Nucleus accumbens (tissue), 56 donors: Measurements from ENCODE around the gene GRN.
A peak's percentile ranks its signal among the peaks of the same experiment; 100 is the strongest.
"Not testable (repeated sequence)": the region's sequence is repeated elsewhere in the genome, so short reads cannot be mapped to it uniquely, and the experiment has no call there.

ENCODE experiments used
- DNase-seq, 56 donors: peaks; one replicate each; lab custom pipeline; 2025; lab: John Stamatoyannopoulos, UW

Gene GRN

DNA sequence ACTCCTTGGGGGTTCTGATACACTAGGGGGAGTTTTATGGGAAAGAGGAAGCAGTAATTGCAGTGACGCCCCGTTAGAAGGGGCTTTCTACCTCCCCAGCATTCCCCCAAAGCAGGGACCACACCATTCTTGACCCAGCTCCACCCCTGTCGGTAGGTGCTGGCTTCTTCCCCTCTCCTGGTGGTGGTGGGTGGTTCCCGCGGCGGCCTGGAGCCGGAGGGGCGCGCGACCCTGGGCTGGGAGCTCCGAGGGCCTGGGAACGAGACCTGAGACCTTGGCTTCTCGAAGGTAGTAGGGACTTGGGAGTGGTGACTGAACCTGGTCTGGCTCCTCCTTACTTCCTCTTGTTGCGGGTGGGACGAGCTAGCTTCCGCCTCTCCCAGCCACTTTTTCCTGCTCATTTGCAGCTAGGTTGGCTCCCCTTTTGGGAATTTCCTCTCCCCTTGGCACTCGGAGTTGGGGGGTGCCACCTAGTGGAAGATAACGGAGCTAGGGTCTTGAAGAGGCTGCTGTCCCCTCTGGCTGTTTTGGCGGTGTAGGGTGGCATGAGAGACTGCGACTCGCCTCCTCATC lies 438 bp downstream of the GRN start:
- peak in 49 of 56 donors; percentile 28 to 86 (median 58) for DNase-seq

DNA sequence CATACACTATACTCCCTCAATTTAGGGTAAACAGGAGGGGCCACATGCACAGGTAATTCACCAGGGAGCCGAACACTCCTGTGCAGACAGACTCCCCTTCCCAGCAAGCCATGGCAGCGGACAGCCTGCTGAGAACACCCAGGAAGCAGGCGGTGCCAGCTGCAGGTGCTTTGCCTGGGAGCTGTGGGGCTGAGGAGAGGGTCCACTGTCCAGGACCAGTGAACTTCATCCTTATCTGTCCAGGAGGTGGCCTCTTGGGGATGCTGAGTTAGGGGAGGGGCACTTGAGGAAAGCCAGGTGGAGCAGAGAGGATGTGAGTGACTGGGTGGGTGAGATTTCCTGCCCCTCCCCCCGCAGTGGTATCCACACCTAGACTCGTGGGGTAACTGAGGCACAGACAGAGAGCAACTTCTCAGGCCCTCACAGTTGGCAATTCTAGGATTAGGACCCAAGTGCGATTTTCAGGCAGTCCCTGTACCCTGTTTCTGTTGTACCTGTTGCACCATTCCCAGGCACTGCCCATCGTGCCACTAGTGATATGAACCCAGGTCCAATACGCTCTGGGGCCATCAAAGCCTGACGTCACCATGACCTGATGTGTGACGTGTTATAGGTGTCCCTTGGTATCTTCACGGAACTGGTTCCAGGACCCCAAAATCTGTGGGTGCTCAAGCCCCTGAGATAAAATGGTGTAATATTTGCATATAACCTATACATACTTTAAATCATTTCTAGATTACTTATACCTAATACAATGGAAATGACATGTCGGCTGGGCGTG lies 1.2 kb downstream of the GRN start:
- DNase-seq = no peak

DNA sequence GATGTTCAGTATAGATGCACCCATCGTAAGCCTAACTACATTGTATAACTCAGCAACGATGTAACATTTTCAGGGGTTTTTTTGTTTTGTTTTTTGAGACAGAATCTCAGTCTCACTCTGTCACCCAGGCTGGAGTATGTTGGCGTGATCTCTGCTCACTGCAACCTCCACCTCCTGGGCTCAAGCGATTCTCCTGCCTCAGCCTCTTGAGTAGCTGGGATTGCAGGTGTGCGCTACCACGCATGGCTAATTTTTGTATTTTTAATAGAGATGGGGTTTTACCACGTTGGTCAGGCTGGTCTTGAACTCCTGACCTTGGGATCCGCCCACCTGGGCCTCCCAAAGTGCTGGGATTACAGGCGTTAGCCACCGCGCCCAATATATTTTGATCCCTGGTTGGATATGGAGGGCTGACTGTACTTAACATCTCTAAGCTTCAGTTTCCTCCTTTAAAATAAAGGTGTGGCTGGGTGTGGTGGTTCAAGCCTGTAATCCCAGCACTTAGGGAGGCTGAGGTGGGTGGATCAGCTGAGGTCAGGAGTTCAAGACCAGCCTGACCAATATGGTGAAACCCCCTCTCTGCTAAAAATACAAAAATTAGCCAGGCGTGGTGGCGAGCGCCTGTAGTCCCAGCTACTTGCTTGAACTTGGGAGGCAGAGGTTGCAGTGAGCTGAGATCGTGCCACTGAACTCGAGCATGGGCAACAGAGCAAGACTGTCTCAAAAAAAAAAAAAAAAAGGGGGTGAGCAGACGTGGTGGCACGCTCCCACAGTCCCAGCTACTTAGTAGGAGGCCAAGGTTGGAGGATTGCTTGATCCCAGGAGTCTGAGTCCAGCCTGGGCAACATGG lies 2.3 kb downstream of the GRN start:
- DNase-seq = not testable (repeated sequence)

DNA sequence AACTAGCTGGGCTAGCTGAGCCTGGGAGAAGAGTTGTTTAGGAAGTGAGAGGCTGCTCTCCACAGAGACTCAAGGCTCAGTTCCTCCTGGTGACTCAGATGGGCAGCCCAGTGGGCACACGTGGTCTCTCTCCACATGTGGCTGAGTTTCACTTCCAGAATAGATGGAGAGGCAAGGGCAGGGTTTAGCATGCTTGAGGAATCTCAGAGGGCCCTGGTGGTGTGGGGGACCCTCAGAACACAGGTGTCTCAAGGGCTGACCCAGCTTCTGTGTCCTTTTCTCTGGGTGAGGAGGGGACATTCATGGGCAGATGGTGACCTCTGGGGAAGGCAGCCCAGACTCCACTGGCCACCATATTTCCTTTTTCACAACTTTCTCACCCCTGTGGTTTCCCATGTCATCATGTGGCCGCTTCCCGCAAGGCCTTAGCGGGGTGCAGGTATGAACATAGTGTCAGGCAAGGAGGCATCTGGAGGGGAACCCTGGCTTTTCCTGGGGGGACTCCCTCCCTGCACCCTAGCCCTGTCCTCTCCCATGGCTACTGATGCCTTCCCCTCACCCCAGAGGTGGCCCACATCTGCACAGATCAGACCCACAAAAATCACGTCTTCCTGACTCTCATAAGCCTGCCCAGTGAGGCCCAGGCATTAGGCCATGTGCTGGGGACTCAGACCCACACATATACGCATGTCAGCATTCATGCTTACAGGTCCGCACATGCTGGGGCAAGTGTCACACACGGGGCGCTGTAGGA lies 3.3 kb downstream of the GRN start:
- DNase-seq = peak in 16 of 56 donors; percentile 8 to 56 (median 20)

DNA sequence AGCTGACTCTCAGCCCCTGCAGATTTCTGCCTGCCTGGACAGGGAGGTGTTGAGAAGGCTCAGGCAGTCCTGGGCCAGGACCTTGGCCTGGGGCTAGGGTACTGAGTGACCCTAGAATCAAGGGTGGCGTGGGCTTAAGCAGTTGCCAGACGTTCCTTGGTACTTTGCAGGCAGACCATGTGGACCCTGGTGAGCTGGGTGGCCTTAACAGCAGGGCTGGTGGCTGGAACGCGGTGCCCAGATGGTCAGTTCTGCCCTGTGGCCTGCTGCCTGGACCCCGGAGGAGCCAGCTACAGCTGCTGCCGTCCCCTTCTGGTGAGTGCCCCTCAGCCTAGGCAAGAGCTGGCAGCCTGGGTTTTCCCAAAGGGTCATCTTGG lies 3.9 kb downstream of the GRN start:
- DNase-seq = no peak

DNA sequence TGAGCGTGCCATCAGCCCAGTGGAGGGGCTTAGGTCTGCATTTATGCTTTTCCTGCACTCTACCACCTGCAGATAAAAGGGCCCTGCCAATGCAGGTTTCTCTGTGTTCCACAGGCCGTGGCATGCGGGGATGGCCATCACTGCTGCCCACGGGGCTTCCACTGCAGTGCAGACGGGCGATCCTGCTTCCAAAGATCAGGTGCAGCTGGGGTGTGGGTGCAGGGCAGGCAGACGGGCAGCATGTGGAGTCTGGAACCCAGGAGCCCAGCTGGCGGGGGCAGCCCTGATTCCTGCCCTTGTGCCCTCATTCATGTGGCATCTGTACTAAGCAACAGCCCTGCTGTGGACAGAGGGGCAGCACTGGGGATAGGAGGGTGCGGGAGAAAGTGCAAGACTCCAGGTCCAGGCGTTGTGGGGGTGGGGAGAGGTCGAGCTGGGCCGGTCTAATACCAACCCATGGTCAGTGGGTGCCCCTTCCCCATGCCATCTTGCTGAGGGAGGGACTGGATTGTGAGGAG lies 4.5 kb downstream of the GRN start:
- DNase-seq = no peak

DNA sequence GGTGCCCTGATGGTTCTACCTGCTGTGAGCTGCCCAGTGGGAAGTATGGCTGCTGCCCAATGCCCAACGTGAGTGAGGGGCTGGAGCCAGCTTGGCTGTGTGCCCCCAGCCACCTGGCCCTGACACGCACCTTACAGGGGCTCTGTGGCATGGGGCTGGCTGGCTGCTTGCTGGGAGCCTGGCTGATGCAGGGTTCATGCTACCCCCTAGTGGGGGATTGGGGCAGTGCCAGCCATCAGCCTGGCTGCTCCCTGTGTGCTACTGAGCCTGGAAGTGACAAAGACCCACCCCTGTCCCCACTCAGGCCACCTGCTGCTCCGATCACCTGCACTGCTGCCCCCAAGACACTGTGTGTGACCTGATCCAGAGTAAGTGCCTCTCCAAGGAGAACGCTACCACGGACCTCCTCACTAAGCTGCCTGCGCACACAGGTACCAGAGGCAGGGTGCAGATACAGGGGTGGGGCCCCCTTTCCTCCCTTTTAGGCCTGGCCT lies 5.7 kb downstream of the GRN start:
- peak in 42 of 56 donors; percentile 5 to 81 (median 37) for DNase-seq

DNA sequence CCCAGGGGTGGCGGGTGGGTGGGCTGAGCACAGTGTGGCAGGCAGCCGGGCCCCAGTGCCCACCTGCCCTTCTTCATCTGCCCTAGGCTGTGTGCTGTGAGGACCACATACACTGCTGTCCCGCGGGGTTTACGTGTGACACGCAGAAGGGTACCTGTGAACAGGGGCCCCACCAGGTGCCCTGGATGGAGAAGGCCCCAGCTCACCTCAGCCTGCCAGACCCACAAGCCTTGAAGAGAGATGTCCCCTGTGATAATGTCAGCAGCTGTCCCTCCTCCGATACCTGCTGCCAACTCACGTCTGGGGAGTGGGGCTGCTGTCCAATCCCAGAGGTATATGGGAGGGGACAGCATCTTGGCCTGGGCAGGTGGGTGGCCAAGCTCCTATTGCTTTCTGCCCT lies 6.4 kb downstream of the GRN start:
- DNase-seq = no peak

DNA sequence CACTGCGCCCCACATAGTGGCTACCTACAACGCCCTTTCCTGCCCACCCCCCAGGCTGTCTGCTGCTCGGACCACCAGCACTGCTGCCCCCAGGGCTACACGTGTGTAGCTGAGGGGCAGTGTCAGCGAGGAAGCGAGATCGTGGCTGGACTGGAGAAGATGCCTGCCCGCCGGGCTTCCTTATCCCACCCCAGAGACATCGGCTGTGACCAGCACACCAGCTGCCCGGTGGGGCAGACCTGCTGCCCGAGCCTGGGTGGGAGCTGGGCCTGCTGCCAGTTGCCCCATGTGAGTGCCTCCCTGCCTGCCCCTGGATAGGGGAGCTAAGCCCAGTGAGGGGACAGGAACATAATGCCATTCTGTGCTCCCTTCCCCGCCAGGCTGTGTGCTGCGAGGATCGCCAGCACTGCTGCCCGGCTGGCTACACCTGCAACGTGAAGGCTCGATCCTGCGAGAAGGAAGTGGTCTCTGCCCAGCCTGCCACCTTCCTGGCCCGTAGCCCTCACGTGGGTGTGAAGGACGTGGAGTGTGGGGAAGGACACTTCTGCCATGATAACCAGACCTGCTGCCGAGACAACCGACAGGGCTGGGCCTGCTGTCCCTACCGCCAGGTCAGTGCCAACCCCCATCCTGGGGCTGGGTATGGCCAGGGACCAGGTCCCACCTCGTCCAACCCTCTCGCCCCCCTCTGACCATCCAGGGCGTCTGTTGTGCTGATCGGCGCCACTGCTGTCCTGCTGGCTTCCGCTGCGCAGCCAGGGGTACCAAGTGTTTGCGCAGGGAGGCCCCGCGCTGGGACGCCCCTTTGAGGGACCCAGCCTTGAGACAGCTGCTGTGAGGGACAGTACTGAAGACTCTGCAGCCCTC lies 7.1 kb downstream of the GRN start:
- DNase-seq = no peak

DNA sequence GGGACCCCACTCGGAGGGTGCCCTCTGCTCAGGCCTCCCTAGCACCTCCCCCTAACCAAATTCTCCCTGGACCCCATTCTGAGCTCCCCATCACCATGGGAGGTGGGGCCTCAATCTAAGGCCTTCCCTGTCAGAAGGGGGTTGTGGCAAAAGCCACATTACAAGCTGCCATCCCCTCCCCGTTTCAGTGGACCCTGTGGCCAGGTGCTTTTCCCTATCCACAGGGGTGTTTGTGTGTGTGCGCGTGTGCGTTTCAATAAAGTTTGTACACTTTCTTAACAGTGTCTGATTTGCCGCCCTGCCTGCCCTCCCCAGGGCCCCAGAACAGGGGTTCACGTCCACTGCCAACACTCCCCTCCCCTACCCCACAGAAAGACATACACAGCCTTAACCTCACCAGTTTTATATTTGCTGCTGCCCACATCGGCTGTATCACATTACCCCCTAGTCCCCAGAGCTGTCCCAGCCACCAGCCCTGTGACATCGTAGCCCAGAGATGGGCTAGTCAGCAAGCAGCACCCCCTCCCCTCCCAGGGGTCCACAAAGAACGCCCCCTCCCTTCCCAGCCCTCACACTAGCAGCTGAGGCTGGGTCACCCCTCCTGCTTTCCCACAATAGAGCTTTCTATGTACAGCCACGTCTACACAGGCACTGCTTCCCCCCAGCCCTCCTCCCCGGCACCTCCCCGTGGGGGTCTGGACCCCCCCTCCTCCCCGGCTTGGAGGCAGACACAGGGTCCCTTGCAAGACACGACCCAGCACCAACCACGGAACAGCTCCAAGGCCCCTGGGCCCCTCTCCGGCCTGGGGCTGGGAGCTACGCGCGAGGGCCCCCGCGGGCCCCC lies 7.9 kb downstream of the GRN start:
- no peak for DNase-seq

DNA sequence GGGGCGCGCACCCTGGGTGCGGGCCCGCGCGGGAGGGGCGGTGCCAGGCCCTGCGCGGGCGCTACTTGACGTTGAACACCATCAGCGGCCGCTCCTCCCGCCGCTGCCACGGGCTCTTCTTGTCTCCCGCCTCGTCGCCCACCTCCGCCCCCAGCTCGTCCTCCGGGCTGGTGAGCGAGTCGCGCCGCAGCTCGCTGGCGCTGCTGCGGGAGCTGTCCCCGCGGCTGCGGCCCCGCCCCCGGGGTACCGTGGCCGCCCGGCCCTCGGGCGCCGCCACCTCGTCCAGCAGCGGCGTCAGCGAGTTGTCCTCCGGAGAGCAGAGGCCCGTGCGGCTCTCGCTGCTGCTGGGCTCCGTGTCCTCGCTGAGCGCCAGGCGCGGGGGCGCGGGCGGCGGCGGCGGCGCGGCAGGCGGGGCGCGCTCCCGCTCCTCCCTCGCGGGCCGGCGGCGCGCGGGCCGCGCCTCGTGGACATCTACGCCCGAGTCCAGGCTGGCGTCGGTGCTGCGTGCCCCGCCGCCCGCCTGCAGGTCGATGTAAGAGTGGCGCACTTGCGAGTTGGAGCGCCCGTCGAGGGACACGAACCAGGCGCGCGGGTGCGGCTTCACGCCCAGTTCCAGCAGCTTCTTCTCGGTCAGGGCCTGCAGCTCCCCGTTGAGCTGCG lies 8.7 kb downstream of the GRN start:
- peak in 1 of 56 donors; percentile 30 for DNase-seq

DNA sequence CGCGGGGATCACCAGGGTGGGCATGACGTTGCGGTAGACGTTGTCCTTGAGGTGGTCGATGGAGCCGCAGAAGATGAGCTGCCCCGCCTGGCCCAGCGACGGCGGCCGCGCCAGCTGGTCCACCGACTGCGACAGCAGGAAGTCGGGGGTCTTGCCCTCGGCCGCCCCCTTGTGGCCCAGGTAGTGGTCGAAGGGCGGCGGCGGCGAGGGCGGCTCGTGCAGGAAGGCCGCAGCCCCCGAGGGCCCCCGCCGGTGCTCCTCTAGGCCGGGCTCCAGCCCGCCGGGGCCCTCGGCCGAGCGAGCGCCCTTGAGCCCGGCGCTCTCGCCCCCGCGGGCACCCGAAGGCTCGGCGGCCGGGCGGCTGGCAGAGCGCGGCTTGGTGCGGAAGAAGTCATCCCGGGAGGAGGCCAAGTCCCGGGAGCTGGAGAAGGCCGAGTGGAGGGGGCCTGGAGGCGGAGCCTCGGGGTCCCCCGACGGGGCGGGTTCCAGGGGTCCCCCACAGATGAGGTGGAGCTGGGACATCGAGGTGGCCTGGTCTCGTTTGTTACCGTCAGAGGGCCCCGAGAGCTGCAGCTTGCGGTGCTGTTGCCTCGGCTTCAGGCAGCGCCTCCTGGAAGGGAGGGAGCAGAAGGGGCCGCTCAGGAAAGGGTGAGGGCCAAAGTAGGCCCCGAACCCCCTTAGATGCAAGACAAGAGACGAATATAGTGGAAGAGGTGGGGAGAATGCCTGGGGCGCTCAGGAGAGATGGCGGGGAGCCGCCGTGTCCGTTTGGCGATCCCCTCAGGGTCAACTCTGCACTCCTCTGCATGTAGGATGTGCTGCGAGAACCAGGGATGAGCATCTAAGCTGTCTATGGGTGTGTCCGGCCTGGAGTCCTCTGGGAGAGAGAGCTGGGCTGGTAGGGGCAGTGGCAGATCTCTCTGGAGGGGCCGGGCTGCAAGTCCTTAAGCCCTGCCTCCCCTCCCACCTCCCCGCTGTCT lies 9.8 kb downstream of the GRN start:
- DNase-seq = no peak

DNA sequence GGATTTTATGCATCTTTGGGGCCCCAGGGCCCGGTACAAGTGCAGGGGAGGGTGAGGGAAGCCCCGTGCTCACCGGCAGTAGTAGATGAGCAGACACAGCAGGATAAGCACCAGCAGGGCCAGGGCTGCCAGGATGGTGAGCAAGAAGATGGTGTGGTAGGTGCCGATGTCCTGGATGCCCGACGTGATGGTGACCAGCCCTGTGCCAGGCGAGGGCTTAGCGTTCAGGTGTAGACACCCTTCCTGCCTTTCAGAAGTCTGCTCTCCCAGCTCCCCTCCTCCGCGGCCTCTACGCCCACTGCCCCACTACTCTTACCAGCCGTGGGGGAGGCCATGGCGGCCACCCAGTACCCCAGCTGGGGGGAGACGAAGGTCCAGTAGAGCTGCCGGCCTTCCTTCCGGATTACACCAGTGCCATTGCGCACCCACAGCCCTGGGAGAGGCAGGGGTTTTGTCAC lies 10.6 kb downstream of the GRN start:
- no peak for DNase-seq

DNA sequence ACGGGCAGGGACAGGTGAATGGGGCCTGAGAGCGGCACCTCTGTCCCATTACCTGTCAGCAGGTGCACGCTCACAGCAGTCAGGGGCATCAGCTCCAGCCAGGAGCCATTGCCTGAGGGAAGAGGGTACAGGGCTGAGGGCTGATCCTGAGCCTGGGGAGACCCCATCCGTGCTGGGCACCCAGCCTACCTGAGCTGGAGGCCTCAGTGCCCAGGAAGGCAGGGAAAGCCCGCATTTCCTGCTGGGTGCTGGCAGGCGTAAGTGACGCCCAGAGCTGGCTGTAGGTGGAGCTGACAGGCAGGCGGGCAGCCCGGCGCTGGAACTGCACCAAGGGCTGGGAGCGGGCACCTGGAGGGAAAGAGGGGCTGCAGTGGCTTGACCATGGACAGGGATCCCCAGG lies 11.1 kb downstream of the GRN start:
- no peak for DNase-seq

DNA sequence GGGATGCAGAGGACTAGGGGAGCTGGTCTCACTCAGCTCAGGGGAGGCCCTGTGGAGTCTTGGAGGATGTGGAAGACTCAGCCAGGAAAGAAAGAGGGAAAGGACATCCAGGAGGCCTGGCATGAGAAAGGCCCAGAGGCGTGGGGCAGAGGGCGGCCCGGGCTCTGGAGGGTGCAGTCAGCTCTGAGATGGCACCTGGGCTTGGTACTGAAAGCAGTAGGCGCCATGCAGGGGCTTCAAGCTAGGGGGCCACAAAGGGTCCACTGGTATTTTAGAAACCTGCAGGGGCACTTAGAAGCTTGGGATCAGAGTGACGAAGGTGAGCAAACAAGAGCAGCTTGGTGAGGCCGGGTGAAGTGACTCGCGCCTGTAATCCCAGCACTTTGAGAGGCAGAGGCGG lies 13.0 kb downstream of the GRN start:
- DNase-seq = no peak

DNA sequence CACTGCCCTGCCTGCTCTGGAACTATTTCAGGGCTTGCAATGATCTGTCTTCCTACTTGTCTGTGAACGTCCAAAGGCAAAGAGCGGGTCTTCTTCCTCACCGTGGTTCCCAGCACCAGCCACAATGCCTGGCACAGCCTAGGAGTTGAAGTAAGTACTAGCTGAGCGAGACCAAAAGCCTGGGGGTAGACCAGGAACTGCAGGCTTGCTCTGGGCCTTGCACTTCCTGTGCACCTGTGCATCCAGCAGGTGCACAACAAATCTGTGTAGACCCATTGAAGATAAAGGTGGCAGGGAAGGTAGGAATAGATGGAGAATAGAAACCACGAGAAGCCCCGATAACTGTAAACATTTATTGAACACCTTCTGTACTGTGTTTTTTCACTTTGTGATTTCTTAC lies 13.9 kb downstream of the GRN start:
- DNase-seq = no peak
